A172 (cell line): Measurements from ENCODE around the gene HIC1. TPM values are rescaled to one million over a fixed set of nuclear protein-coding genes. Genes with fewer than 3 reads are reported as not detected.

Source experiments
- DNase-seq: peaks from one replicate; pipeline ENCODE4 v3.0.0-alpha.2; 2015; ENCODE audit warnings: low spot score
- total RNA-seq: library from RNA; depleted of rRNA; stranded (reverse); fragments of >200 nt; shearing (Covaris generic); gene quantifications from 2 replicates; pipeline ENCODE4 v1.2.3, GENCODE V29; 2014

Gene HIC1
- total RNA-seq, 1 experiment from 2014 or later, result 7.3 TPM

DNA sequence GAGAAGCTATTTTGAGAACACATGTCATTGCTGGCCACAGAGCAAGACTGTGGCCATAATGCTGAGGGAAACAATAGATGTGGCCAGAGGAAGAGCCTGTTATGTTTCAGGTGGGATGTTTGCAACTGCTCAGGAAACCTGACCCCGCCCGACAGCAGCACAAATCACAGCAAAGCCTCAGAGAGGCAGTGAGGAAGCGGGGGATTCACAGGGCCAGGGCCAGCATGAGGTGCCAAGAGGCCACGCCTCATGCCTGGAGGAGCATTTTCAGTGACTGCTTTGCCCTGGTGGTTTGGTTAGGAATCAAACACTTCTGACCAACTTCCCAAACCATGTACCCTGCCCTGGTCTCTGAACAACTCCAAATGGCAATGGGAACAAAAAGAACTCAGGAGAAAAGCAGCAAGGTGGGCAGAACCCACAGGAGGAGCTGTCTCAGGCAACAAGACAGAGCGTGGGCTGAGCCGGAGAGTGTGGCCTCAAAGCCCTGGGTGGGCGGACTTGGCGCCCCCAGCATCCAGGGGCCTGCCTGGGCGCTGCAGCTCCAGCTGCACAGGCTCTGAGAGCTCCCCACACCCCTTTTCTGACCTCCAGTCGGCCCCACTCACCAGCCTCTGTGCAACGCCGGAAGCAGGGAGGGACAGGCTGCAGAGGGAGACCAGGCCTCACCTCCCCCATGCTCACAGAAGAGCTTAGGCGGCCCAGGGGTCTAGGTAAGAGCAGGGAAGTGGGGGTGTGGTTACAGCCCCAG, 20.6 kb downstream of the HIC1 start:
- peak; percentile 52 for DNase-seq

DNA sequence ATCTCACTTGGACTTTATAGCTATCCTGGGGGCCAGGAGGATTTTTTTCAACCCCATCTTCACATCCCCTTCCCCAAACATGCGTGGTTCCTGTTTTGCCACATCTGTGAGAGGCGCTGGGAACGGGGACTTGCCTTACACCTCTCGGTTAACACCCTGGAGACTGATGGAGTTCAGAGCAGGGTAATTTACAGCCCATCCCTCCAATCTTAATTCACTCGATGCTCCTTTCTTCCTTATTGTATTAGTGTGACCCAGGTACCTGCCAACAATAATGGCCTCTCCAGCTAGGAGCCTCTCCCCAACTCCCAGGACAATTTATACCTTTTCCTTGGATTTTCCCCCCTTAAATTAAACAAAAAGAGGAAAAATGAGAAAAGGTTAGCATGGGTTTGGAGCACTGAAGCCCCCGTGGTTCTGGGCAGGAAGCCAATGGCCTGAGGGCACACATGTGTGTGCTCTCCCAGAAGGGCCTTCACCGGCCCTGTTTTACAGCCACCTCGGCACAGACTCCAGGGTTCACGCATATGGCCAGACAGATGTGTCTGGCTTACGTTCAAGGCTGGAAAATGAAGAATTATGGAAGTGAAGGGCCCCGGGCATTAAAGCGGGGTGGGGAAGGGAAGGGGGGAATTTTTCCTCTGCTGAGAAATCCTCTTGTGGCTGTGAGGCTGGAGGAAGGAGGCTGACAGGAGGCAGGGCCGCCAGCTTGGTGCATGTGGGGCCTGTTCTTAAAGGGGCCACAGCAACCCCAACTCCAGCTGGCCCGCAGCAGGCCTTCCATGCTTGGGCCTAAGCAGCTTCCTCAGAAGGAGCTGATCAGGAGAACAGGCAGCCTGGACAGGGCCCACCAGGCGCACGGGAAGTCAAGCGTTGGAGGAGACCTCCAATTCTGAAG, 21.4 kb downstream of the HIC1 start:
- DNase-seq, result no peak

DNA sequence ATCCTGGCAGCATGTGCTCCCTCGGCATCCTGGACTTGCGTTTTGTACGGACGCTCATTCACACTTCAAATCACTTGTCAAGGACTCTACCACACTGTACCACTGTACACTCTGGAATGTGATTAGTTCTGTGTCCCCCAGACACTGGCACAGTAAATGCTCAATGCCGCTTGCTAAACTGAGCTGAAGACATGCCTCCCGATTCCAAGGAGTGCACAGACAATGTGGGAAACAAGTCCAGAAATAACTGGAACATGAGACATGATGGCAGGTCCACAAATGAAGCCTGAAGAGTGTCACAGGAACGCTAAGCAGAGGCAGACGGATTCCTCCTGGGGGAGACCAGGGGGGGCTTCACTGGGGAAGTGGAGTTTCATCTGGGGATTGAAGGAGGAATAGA, 22.1 kb downstream of the HIC1 start:
- no peak for DNase-seq

DNA sequence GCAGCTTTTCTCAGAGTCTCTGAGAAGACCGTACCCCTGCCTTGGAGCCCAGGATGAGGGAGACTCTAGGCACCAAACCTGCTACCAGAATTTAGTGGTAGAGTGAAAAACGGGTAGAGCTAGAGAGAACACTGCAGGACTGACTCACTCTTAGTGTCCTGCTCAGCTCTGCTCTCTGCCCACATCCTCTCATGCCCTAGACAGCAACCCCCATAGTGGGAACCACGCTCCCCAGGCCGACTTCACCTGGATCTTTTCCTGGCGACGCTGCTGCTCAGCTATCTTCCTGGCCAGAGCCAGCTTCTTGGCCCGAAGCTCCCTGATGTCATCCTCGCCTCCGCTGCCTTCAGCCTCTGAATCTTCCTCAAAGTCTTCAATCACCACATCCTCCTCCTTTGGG, 26.7 kb downstream of the HIC1 start:
- peak; percentile 71 for DNase-seq

DNA sequence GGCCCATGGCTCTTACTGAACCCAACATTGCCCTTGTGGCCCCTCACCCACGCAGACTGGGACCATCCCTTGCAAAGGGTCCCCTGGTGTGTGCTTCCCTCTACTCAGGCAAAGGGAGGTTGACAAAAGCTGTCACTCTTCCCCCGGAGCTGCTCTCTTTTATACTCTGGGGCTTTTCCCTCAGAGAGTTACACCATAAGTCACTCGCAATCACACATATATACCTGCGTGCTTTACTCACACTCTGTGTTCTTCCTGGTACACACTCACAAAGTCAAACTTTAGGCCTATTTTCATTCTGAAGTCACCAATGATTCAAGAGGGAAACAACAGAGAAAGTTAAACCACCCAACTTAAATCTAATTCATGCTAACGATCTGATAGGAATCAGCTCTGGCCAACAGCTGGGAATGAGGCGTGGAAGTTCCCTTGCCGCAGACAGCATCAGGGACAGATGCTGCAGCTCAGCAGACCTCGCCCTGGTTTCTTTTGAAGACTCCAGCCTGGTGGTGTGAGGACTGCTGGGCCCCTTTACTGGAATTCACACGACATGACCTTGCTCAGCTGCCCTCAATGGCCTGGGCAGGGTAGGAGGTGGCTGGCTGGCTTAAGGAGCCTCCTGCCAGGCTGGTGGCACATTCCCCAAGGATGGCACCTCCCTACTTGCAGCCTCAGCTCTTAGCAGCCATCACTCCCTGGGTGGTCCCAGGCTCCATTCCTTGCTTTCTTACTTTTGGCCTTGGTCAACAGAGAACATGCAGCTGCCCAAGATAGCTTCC, 27.3 kb downstream of the HIC1 start:
- DNase-seq, result no peak

DNA sequence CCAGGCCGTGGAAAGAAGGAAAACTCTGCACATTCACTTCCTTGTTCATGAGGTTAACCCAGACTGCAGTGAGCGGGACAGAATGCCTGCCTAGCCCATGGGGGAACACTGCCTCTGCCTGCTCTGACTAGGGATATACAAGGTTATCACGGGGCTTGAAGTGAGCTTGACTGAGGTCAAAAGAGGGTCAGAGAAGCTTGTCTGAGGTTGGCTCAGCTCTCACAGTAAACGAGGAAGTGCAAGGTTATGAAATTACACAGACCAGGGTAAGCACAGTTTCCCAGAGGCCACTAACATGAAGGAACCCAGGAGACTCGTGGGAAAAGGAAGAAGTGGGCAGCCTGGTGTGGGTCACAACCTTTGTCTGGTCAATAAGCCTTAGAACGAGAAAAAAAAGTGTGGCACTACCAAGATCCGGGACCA, 28.7 kb downstream of the HIC1 start:
- no peak for DNase-seq

DNA sequence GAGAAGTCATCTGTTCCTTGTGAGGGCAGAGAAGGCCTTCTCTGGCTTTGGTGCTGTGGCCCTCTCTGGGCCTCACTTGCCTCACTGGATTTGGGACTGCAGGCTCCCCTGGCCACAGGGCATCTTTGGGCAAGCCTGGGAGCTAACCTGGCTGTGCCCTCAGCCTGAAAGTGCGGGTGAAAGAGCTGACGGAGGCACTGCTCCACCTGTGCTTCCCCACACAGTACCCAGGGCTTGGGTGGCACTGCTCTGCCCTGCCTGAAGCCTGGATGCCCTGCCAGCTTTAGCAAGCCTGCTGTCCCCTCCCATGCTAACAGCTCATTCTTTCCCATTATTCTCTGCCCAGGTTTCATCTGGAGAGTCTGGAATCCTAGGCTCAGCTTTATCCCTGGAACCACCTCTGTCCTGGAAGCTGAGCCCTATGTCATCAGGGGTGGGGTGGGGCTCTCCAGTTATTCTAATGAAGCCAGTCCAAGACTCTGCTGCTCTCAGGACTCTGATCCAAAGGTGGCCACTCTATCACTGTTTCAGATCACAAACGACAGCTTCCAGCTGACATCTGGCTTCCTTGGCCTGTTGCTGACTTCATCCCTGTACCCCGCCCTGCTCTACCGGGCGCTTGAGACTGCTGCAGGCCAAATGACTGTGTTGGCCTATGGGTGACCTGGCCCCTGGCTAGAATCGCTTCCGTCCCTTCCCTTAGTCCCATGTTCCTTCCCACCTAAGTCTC, 29.3 kb downstream of the HIC1 start:
- peak; percentile 82 for DNase-seq

DNA sequence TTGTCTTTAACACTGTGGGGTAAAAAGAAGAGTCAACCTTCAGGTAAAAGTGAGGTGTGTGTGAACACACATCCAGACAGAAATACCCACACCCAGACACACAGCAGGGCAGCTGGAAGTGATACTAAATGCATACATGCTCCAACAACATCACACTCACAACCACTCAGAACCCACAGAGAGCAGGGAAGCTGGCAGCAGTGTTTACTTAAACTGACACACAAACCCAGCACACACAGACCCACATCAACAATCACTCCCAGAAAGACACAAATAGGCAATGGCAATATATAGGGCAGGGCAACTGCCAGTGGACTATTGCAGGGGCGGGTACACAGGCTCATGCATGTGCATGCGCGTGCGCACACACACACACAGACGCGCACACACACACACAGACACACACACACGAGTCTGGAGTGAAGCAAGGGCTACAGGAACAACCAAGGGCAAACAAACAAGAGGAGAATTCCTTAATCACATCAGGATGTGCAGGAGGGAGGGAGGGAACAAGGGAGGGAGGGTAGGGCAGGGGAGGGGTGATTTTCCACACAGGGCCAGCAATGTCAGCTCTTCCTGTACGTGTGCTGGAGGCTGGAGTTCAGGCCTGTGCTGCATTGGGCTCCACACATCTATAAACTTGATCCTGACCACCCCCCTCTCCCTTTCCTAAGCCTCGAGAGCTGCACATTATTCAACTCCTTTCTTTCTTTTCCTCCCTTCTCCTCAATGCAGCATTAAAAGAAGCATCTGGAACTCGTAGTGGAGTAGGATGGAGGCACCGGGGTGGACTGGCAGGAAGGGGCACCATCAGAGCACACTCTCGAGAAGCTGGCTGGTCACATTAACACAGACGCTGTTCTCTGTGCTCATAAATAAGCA, 30.1 kb downstream of the HIC1 start:
- DNase-seq, result peak; percentile 58

DNA sequence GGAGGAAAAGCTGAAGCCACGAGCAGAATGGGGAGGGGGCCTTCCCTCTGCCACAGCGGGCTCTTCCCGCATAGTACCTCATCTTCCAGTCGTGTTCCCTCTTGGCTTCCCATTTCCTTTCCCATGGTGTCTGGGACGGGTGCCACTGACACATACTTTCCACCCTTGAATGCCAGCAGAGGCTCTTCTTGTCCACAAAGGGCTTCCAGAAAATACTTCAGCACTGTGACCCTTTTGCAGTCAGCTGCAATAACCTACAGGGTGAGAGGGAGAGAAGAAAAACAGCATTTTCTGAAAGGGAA, 30.7 kb downstream of the HIC1 start:
- DNase-seq, result no peak

DNA sequence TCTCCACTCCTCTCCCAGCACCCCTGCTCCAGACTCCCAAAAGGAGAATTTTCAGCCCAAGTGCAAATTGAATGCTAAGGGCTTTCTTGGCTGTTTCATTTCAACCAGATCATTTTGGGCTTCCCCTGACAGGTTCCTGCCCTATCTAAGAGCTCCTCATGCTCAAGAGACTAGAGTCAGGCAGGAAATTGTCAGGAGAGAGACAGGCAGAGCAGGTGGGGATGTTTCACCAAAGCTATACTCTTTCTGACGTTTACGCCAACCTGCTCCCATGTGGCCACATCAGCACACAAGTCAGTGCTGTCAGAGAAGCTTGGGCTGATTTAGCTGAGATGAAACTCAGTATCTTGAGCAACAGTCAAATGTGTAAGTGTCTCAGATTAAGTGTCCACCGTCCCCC, 31.4 kb downstream of the HIC1 start:
- DNase-seq, result no peak

DNA sequence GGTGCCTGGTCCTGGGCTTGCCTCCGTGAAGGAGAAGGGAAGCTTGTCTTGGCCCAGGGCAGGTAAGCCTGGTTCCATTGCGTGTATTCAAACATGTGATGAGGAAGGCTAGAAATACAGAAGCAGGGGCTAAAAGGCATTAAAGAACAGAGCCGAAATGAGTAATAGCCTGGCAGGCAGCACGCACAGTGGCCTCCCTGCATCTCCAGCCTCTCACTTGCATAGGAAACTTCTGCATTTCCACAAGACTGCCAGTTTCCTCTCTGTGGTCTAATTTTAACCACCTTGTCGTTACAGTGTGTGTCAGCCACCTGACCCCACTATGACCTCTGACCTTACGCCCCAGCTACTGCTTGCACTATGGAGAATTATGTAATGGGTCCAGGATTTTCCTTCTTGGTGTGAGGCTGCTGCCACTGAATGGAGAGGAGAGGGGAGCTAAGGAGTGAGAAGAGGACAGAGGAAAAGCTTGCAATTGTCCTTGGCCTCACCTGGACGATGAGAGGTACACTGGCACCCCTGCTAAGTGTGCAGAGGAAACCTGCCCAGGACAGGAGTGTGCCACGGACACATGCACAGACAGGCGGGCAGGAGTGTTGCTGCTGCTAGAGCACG, 32.8 kb downstream of the HIC1 start:
- no peak for DNase-seq

DNA sequence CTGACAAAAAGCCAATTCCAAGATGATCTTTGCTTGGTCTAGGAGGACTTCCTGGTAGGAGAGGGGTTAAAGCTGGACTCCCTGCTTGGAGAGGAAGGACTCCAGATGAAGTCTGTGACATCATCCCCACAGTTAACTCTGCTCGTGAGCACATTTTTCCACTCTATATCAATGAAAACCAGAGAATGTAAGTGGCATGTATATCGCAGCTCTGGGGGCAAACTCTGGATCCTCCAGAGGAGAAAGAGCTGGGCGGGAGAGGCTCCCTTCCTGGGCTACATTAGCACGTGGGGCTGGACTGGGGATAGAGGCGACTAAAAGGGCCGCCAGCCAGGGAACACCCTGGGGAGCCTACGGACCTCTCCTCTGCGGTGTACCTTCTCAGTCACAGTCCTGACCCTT, 34.1 kb downstream of the HIC1 start:
- DNase-seq, result no peak

DNA sequence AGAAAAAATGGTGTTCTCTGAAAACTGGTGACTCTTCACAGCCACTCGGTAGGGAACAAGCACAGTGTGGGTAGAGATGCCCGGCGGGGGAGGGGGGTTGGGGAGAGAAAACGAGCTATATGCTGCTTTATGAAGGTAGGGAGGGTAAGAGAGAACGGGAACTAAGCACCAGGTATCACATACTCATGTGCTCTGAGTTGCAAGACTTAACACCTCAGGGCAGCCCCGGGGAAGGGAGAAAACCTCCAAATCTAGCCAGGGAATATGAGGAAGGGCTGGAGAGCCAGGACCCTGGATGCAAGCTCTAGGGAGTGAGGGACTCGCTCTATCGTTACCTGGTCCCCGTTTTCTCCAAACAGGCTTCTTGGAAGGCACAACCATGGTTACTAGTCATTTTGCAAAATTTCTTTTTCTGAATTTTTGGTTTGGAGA, 35.3 kb downstream of the HIC1 start:
- DNase-seq, result no peak

DNA sequence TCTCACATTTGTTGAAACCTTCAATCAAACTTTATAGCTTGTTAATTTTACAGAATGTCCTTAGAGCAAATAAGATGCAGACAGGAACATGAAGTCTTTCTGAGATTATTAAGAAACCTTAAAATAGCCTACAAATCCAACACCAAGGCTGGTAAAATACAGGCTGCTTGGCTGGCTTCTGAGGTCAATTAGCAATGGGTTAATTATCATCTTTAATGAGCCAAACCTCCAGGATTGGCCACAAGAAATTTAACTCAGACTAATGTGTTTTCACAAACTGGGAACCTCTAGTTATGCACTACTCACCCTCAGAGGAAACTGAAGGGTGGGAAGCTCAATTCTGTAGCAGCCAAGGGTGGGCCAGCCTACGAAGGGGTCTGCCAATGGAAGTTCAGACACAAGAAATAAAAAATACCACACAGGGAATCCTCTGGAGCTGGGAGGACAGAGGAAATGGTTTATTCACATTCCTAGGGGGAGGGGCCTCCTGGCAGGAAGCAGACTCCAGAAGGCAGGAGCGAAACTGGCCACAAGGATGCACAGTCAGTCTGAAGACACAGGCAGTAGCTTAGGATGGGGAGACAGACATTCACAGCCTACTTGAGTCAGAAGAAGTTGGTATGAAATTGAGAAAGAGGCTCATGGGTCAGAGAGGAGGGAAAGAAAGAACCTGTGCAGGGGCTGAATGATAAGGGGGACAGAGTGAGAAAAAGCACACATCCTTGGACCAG, 36.1 kb downstream of the HIC1 start:
- DNase-seq, result peak; percentile 92

DNA sequence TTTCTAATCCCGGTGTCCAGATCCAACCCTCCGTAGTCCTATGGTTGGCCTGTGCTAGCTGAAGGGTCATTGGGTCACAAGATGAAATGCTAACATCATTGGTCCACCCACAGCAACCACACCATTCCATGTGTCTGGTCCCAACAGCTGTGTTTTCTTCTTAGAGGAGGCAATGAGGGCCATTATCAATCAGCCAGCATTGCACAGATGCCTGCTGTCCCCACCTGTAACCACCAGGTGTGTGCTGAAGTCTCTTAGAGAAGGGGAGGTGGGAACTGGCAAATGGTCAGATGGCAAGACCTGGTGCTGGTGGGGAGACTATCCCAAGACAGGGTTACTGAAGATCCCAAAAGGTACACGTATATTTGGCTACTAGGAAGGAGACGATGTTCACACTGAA, 37.4 kb downstream of the HIC1 start:
- DNase-seq, result no peak

DNA sequence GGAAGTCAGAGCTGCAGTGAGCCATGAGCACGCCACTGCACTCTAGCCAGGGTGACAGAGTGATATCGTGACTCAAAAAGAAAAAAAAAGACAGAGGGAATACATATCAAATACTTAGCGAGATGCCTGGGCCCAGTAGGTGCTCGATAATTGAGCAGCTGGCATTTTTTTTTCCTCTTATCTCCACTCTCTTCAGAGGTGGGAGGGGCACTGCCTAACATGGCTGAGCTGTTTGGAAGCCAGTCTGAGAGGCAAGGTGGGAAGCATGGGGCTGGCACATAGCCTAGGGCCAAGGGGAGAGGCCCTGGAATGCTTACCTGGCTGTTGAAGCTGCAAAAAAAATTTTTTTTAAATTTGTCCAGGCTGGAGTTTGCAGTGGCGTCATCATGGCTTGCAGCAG, 38.4 kb downstream of the HIC1 start:
- no peak for DNase-seq

DNA sequence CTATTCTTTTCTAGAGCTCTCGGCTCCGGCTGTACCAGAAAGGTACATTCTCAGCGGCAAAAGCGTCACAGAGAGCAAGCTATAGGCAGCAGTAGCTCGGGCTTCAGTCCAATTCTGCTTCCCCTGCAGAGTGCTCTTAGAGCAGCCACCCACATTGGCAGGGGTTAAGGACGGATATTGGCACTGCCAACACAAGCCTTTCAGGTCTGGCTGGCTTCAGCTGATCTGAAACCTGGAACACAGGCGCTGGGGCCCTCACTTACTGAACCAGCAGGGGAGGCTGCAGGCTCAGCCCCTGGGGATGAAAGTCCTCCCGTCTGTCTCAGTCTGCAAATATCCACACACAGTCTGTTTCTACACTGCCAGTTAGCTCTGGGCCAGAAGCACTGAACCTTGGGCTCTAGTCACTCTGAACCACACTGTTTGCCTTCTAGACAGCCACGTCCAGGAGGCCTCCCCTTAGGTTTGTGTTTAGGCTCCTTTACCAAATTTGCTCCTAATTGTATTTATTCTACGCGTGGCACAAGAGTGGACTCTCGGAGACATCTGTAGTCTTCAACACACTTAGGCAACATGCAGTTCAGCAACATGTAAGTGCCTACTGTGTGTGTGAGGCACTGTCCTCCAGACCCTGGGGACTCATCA, 40.1 kb downstream of the HIC1 start:
- DNase-seq, result no peak

DNA sequence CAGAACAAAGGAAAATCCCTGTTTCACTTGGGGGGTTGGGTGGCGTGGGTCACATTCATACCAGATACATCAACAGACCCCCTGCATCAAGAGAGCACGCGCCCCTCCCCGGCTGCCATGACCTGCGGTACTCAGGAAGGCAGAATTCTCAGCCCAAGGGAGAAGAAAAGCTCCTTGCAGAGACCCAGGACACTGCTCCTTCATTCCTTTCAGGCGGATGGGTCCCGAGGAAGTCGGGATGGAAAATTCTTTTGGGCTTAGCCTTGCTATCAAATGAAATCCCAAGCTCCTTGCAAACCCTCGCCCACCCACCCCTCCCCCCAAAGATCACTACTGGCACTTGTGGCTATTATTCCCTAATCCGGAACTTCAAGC, 40.6 kb downstream of the HIC1 start:
- DNase-seq, result no peak
